ENCODE results near the gene CAPRIN2.

Gene CAPRIN2

DNA sequence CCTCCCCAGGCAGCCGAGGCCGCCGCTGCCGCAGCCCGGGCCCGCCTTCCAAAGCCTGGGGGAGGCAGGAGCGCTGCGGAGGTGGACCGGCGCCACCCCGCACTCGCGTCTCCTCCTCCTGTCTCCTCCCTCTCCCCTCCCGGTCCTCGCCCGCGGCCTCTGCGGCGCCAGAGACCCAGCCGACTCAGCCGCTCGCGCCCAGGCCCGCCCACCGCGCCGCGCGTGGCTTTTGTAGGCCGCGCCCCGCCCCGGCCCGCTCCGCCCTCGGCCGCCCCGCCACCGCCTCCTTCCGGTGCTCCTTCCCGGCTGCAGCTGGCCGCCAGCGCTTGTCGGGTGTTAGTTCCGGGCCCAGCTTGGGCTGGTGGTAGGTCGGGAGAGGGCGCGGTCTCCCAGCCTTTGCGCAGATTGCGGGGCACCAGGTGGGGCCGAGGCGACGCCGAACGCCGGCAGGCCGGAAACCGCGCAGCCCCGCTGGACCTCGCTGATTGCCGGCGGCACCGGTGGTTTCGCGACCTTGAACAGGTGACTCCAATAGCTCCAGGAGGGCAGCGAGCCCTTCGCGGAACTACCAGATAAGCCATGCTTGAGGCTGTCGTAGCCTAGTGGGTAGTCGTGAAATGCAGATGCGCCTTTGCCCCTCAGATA is at the start of gene CAPRIN2:
TSS of gene CAPRIN2 (minus strand) at position 202 of the 645 bp plus-strand sequence. CDS start 1,431 bp downstream, outside the sequence.
- no peak for TF ChIP-seq EZH2 (IDR thresholded peaks at IDR 0.05)
- TF ChIP-seq POLR2AphosphoS5 (IDR thresholded peaks at IDR 0.05; ENCODE audit: borderline replicate concordance, low read depth, low read length) = peak; percentile 85
- TF ChIP-seq FOXP2 (optimal IDR thresholded peaks at IDR 0.05; ENCODE audit: control extremely low read depth, extremely low read length, insufficient read depth) = peak; percentile 84

DNA sequence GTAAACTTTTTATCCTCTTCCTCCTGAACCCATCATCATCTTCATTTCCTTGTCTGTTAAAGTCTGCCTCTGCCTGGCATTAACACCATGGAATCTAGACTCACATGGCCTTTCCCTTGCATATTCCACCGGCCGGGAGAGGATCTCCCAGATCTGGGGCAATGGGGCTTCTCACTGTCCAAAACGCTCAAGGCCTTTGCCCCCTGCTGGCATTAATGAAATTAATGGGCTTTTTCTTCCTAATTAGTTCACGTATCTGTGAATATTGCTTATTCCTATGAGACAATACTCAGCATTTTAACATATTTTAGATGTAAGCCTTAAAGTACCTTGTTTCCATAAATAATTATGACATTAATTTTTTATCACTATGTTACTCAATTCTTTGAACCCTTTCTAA is 42.9 kb upstream of the CAPRIN2 start:
- DNase-seq (ENCODE audit: low read depth, low spot score) = no peak
- no peak for TF ChIP-seq FOXP2 (optimal IDR thresholded peaks at IDR 0.05; ENCODE audit: control extremely low read depth, extremely low read length, insufficient read depth)
- no peak for TF ChIP-seq POLR2AphosphoS5 (IDR thresholded peaks at IDR 0.05; ENCODE audit: borderline replicate concordance, low read depth, low read length)
- no peak for TF ChIP-seq EZH2 (IDR thresholded peaks at IDR 0.05)
- no peak overlapping the region for H3K9ac ChIP-seq (ENCODE audit: insufficient read length)
- no peak overlapping the region for H3K4me3 ChIP-seq
- H3K27ac ChIP-seq = no peak overlapping the region
- H3K9me3 ChIP-seq (ENCODE audit: low read depth, low read length) = no peaks in the 10 kb centered on the region
- H3K36me3 ChIP-seq (ENCODE audit: insufficient read depth, low read length) = no peaks in the 10 kb centered on the region

More for the DNA sequence above, at the start of gene CAPRIN2:
- Histone ChIP-seq H3K9ac (ENCODE audit: insufficient read length) (peak within 1 kb of the TSS; percentile 74), H3K4me3 (peak within 1 kb of the TSS; percentile 85), H3K36me3 (ENCODE audit: insufficient read depth, low read length) (no peaks in the 10 kb centered on the region), H3K9me3 (ENCODE audit: low read depth, low read length) (no peaks in the 10 kb centered on the region), H3K27ac (no peak within 1 kb of the TSS)
- no peak for DNase-seq (ENCODE audit: low read depth, low spot score)

DNA sequence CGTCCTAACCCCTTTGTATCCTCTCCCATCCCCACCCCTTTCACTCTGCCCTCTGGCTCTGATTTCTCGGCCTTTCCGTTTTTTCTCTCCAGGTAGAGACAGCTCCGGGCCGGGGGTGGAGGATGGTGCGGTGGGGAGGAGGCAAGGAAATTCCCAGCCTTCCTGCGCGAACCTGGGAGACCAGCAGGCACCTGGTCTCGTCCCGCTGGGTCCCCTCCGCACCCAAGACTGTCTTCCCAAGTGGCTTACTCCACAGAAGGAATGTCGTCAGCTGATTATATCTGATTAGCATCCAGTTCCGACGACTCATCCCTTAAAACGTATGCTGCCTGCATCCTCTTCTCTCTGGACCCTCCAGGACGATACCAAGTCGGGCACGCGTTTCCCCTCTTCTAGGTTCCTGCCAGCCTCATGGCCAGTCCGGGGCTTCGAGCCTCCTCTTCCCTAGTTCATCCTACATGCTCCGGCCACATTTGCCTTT is 42.2 kb upstream of the CAPRIN2 start:
- TF ChIP-seq EZH2 (IDR thresholded peaks at IDR 0.05) (no peak), FOXP2 (optimal IDR thresholded peaks at IDR 0.05; ENCODE audit: control extremely low read depth, extremely low read length, insufficient read depth) (no peak), POLR2AphosphoS5 (IDR thresholded peaks at IDR 0.05; ENCODE audit: borderline replicate concordance, low read depth, low read length) (no peak)
- DNase-seq (ENCODE audit: low read depth, low spot score) = no peak
- no peak overlapping the region for H3K9ac ChIP-seq (ENCODE audit: insufficient read length)
- H3K27ac ChIP-seq = no peak overlapping the region
- peak overlapping the region; percentile 74 for H3K4me3 ChIP-seq
- no peaks in the 10 kb centered on the region for H3K9me3 ChIP-seq (ENCODE audit: low read depth, low read length)
- H3K36me3 ChIP-seq (ENCODE audit: insufficient read depth, low read length) = no peaks in the 10 kb centered on the region

- Histone ChIP-seq H3K36me3 (ENCODE audit: insufficient read depth, low read length) (no peaks in the 10 kb centered on the region), H3K27ac (no peak overlapping the region), H3K4me3 (peak overlapping the region; percentile 74), H3K9me3 (ENCODE audit: low read depth, low read length) (no peaks in the 10 kb centered on the region), H3K9ac (ENCODE audit: insufficient read length) (no peak overlapping the region)
- TF ChIP-seq FOXP2 (optimal IDR thresholded peaks at IDR 0.05; ENCODE audit: control extremely low read depth, extremely low read length, insufficient read depth) = no peak
- no peak for TF ChIP-seq POLR2AphosphoS5 (IDR thresholded peaks at IDR 0.05; ENCODE audit: borderline replicate concordance, low read depth, low read length)
- TF ChIP-seq EZH2 (IDR thresholded peaks at IDR 0.05) = no peak
- no peak for DNase-seq (ENCODE audit: low read depth, low spot score)
Observed at GRCh38 chr12:30796313-30796780, 41.6 kb upstream of the CAPRIN2 start.

- Histone ChIP-seq H3K36me3 (ENCODE audit: insufficient read depth, low read length) (no peaks in the 10 kb centered on the region), H3K27ac (no peak overlapping the region), H3K9me3 (ENCODE audit: low read depth, low read length) (no peaks in the 10 kb centered on the region), H3K4me3 (peak overlapping the region; percentile 74), H3K9ac (ENCODE audit: insufficient read length) (no peak overlapping the region)
- TF ChIP-seq FOXP2 (optimal IDR thresholded peaks at IDR 0.05; ENCODE audit: control extremely low read depth, extremely low read length, insufficient read depth) = no peak
- TF ChIP-seq POLR2AphosphoS5 (IDR thresholded peaks at IDR 0.05; ENCODE audit: borderline replicate concordance, low read depth, low read length) = no peak
- no peak for TF ChIP-seq EZH2 (IDR thresholded peaks at IDR 0.05)
- no peak for DNase-seq (ENCODE audit: low read depth, low spot score)
Observed at GRCh38 chr12:30795410-30796312, 40.9 kb upstream of the CAPRIN2 start.

GRCh38 chr12:30794591-30795409 is 40.0 kb upstream of the CAPRIN2 start:
- Histone ChIP-seq H3K36me3 (ENCODE audit: insufficient read depth, low read length) (no peaks in the 10 kb centered on the region), H3K4me3 (no peak overlapping the region; the same call in 1 of the 2 replicates), H3K27ac (no peak overlapping the region), H3K9ac (ENCODE audit: insufficient read length) (no peak overlapping the region), H3K9me3 (ENCODE audit: low read depth, low read length) (no peaks in the 10 kb centered on the region)
- no peak for DNase-seq (ENCODE audit: low read depth, low spot score)
- TF ChIP-seq POLR2AphosphoS5 (IDR thresholded peaks at IDR 0.05; ENCODE audit: borderline replicate concordance, low read depth, low read length) (no peak), FOXP2 (optimal IDR thresholded peaks at IDR 0.05; ENCODE audit: control extremely low read depth, extremely low read length, insufficient read depth) (no peak), EZH2 (IDR thresholded peaks at IDR 0.05) (no peak)

DNA sequence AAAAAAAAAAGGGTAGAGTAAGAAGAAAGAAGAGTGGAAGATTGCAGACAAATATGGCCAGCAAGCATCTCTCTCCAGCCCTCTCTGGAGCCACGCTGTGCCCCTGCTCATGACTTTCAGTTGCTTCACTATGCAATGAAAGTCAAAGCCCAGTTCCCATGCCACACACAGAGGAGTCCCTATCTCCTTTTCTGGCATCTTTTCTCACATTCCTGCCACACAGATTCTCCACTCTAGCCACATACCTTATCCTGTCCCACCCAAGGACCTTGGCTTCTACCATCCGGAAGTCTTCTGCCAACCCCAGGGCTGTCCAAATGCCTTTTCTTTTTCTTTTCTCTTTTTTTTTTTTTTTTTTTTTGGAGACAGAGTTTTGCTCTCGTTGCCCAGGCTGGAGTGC is 39.3 kb upstream of the CAPRIN2 start:
- Histone ChIP-seq H3K9ac (ENCODE audit: insufficient read length) (no peak overlapping the region), H3K36me3 (ENCODE audit: insufficient read depth, low read length) (no peaks in the 10 kb centered on the region)
- TF ChIP-seq EZH2 (IDR thresholded peaks at IDR 0.05) (no peak), FOXP2 (optimal IDR thresholded peaks at IDR 0.05; ENCODE audit: control extremely low read depth, extremely low read length, insufficient read depth) (no peak), POLR2AphosphoS5 (IDR thresholded peaks at IDR 0.05; ENCODE audit: borderline replicate concordance, low read depth, low read length) (no peak)

More for the DNA sequence above, 39.3 kb upstream of the CAPRIN2 start:
- no peak overlapping the region for H3K27ac ChIP-seq
- no peaks in the 10 kb centered on the region for H3K9me3 ChIP-seq (ENCODE audit: low read depth, low read length)
- DNase-seq (ENCODE audit: low read depth, low spot score) = no peak
- H3K4me3 ChIP-seq = no peak overlapping the region
